Nephron progenitor cell (in vitro differentiated cells): ENCODE measurements around the gene ANKMY1.

ENCODE experiments used
- DNase-seq: peaks from one replicate; pipeline ENCODE4 v3.0.0; 2021
- H3K27ac Mint-ChIP-seq: 2 replicates; pipeline ENCODE4 v1.8.0; 2021; ENCODE audit warnings: mild to moderate bottlenecking, moderate library complexity, mixed read lengths
- H3K27me3 Mint-ChIP-seq: 2 replicates; pipeline ENCODE4 v1.8.0; 2021; ENCODE audit warnings: mild to moderate bottlenecking, low read depth, mixed read lengths; ENCODE audit not compliant: poor library complexity
- H3K36me3 Mint-ChIP-seq: 2 replicates; pipeline ENCODE4 v1.8.0; 2021; ENCODE audit warnings: low read depth, mixed read lengths
- H3K4me1 Mint-ChIP-seq: 2 replicates; pipeline ENCODE4 v1.8.0; 2021; ENCODE audit warnings: mixed read lengths
- H3K4me3 Mint-ChIP-seq: 2 replicates; pipeline ENCODE4 v1.8.0; 2021; ENCODE audit warnings: mild to moderate bottlenecking, moderate library complexity, mixed read lengths
- H3K9me3 Mint-ChIP-seq: 2 replicates; pipeline ENCODE4 v1.8.0; 2021; ENCODE audit warnings: mild to moderate bottlenecking, moderate library complexity, mixed read lengths
- CTCF ChIP-seq: fragments of 200-600 bp; sonication (generic); IDR thresholded peaks from 2 replicates; pipeline ENCODE4 v1.5.0; 2021; ENCODE audit warnings: antibody characterized with exemption

ANKMY1 gene

GRCh38 chr2:240568678-240569522 lies 11.1 kb upstream of the ANKMY1 start:
- H3K27ac Mint-ChIP-seq: no peak overlapping the region
- no peaks in the 10 kb centered on the region for H3K9me3 Mint-ChIP-seq
- H3K4me1 Mint-ChIP-seq: peaks cover 24% of the 10 kb centered on the region
- H3K27me3 Mint-ChIP-seq: peaks cover 28% of the 10 kb centered on the region
- DNase-seq: peak; percentile 64
- H3K36me3 Mint-ChIP-seq: no peaks in the 10 kb centered on the region
- peak overlapping the region; percentile 79 for H3K4me3 Mint-ChIP-seq
- no peak for TF ChIP-seq CTCF

GRCh38 chr2:240567872-240568677 lies 10.3 kb upstream of the ANKMY1 start, which contains the start of gene RNPEPL1:
RNPEPL1 (plus strand) TSS chr2:240568484; CDS start chr2:240568587, 103 bp downstream.
- Mint-ChIP-seq H3K9me3 (no peaks in the 10 kb centered on the region), H3K4me3 (peak within 1 kb of the TSS; percentile 84), H3K4me1 (peaks cover 24% of the 10 kb centered on the region), H3K27me3 (peaks cover 28% of the 10 kb centered on the region), H3K27ac (no peak within 1 kb of the TSS), H3K36me3 (peaks cover 5% of the 10 kb centered on the region)
- TF ChIP-seq CTCF: no peak
- DNase-seq: peak; percentile 69

GRCh38 chr2:240567137-240567871 lies 9.5 kb upstream of the ANKMY1 start:
- Mint-ChIP-seq H3K36me3 (peaks cover 5% of the 10 kb centered on the region), H3K27ac (no peak overlapping the region), H3K4me3 (peak overlapping the region; percentile 84), H3K4me1 (peaks cover 24% of the 10 kb centered on the region), H3K9me3 (no peaks in the 10 kb centered on the region), H3K27me3 (peaks cover 28% of the 10 kb centered on the region)
- no peak for DNase-seq
- no peak for TF ChIP-seq CTCF

- Mint-ChIP-seq H3K9me3 (no peaks in the 10 kb centered on the region), H3K4me3 (peak overlapping the region; percentile 84), H3K27me3 (peaks cover 28% of the 10 kb centered on the region), H3K36me3 (peaks cover 5% of the 10 kb centered on the region), H3K4me1 (peaks cover 31% of the 10 kb centered on the region), H3K27ac (no peak overlapping the region)
- TF ChIP-seq CTCF: peak; percentile 84
- peak; percentile 92 for DNase-seq
These were observed 8.7 kb upstream of the ANKMY1 start for GRCh38 chr2:240566203-240567136.
